ENCODE measurements around the gene SYT9.

DNA sequence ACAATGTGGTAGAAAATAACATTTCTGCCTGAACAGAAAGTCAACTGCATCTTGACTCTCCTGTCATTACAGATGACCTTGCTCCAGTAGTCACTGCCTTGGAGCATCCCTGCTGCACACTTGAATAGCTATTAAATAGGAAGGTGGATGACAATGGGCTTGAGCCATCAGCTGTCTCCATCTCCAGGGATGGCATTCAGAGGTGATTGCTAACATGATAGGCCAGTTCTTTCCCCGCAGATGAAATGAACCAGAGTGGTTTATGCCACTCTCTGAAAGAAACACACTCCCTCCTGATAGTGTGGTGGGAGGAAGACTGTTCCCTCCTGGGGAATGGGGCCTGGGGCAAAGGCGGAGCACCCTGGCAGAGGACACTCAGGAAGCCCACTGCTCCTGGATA, 176.5 kb downstream of the SYT9 start:
- TF ChIP-seq CTCF (IDR thresholded peaks at IDR 0.05) (no peak), POLR2AphosphoS5 (IDR thresholded peaks at IDR 0.05) (no peak), EP300 (IDR thresholded peaks at IDR 0.05) (no peak)
